ENCODE data around the gene RAB12. TPM values are rescaled to one million over a fixed set of nuclear protein-coding genes. Genes with fewer than 3 reads are reported as not detected.
A peak's percentile ranks its signal among the peaks of the same experiment; 100 is the strongest.

Gene RAB12
- total and polyA plus RNA-seq, 2 of the 13 experiments (the other 11 are each of a cell fraction or from before 2014, with no cell fraction given), result 9.5 to 25.3 TPM

DNA sequence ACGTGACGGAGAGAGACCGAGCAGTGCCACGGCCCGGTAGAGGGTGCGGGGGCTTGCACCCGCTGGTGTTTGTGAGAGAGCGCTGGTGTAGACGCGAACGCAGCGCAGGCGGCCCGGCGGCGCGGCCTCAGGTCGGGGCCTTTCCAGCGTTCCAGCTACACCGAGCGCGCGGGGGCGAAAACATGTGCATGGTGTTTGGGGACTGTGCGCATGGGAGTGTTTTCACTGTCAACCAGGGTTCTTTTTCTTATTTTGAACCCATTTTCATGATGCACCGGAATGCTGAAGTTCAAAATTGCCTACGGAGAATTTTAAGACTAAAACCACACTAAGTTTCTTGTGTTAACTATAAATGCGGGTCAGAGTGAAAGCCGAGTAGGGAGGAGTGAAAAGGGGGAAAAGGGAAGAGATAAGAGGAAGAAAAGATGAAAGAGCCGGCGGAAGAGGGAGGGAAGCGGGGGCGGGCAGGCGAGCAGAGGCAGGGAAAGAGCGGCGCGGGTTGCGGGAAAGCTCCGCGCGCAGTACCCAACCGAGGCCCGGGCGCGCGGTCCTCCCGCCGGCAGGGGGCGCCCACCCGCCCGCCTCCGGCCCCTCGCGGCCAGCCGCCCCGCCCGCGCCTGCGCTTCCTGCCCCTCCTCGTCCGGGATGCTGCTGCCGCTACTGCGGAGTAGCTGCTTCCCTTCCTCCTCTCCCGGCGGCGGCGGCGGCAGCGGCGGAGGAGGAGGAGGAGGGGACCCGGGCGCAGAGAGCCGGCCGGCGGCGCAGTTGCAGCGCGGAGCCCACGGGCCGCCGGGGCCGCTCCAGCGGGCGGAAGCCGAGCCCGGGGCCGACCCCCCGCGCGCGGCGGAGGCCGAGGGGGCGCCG is at the start of gene RAB12 (continued):
- TF ChIP-seq, protein P1, sequence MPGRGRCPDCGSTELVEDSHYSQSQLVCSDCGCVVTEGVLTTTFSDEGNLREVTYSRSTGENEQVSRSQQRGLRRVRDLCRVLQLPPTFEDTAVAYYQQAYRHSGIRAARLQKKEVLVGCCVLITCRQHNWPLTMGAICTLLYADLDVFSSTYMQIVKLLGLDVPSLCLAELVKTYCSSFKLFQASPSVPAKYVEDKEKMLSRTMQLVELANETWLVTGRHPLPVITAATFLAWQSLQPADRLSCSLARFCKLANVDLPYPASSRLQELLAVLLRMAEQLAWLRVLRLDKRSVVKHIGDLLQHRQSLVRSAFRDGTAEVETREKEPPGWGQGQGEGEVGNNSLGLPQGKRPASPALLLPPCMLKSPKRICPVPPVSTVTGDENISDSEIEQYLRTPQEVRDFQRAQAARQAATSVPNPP (CRISPR knock-in tag; IDR thresholded peaks at IDR 0.05), result no peak
- TF ChIP-seq CENPT (CRISPR knock-in tag; IDR thresholded peaks at IDR 0.05; ENCODE audit: low read depth) (no peak), SSRP1 (CRISPR knock-in tag; IDR thresholded peaks at IDR 0.05) (no peak), MEIS2 (CRISPR knock-in tag; IDR thresholded peaks at IDR 0.05) (no peak), ZNF510 (CRISPR knock-in tag; IDR thresholded peaks at IDR 0.05; ENCODE audit: low read depth) (no peak), IKZF5 (CRISPR knock-in tag; IDR thresholded peaks at IDR 0.05) (peak; percentile 51; the same call in 1 of the 2 replicates), THAP9 (CRISPR knock-in tag; IDR thresholded peaks at IDR 0.05; ENCODE audit: borderline replicate concordance) (no peak), KAT8 (CRISPR knock-in tag; IDR thresholded peaks at IDR 0.05) (no peak), EZH2 (conservative IDR thresholded peaks at IDR 0.05; ENCODE audit: low read depth, low read length) (no peak), ZNF407 (CRISPR knock-in tag; IDR thresholded peaks at IDR 0.05; ENCODE audit: not compliant biosample characterization) (no peak), ZNF781 (CRISPR knock-in tag; IDR thresholded peaks at IDR 0.05; ENCODE audit: borderline replicate concordance, not compliant biosample characterization) (no peak), SIX1 (CRISPR knock-in tag; IDR thresholded peaks at IDR 0.05; ENCODE audit: borderline replicate concordance) (no peak)
- TF ChIP-seq, protein P2, sequence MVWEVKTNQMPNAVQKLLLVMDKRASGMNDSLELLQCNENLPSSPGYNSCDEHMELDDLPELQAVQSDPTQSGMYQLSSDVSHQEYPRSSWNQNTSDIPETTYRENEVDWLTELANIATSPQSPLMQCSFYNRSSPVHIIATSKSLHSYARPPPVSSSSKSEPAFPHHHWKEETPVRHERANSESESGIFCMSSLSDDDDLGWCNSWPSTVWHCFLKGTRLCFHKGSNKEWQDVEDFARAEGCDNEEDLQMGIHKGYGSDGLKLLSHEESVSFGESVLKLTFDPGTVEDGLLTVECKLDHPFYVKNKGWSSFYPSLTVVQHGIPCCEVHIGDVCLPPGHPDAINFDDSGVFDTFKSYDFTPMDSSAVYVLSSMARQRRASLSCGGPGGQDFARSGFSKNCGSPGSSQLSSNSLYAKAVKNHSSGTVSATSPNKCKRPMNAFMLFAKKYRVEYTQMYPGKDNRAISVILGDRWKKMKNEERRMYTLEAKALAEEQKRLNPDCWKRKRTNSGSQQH (CRISPR knock-in tag; IDR thresholded peaks at IDR 0.05; ENCODE audit: low read depth), result no peak

Measured in HepG2 (cell line).